ENCODE results near the gene APOA5. TPM values are rescaled to one million over a fixed set of nuclear protein-coding genes. Genes with fewer than 3 reads are reported as not detected.

APOA5 gene
- polyA plus RNA-seq, 3 donors: not detected

- intact Hi-C loops (cut with micrococcal nuclease): no loop called here
- 82% methylated on average over 4 of the region's 5 CpGs for WGBS (ENCODE audit: insufficient coverage)
- H3K36me3 ChIP-seq (replicated peaks in 1 of 2; ENCODE audit: control insufficient read depth in 1 of 2, insufficient read depth in 2 of 2, low read length in 2 of 2): no peaks in the 10 kb centered on the region
- no peak overlapping the region for H3K4me3 ChIP-seq (replicated peaks in 1 of 3; ENCODE audit: low read depth in 2 of 3, low read length in 3 of 3)
- H3K27ac ChIP-seq (ENCODE audit: low read depth in 1 of 2, low read length in 2 of 2): no peak overlapping the region
- no peak overlapping the region for H3K27ac Mint-ChIP-seq
- no peaks in the 10 kb centered on the region for H3K27me3 ChIP-seq (ENCODE audit: control insufficient read depth in 2 of 2, insufficient read depth in 2 of 2, low read length in 2 of 2)
- H3K4me2 ChIP-seq (replicated peaks; ENCODE audit: extremely low read depth, low read length, poor library complexity, severe bottlenecking): no peak overlapping the region
- no peak for TF ChIP-seq CTCF (IDR thresholded peaks at IDR 0.05)
- H3K4me1 Mint-ChIP-seq: peaks cover 13% of the 10 kb centered on the region
- no peak for DNase-seq
- no peaks in the 10 kb centered on the region for H3K4me1 ChIP-seq (ENCODE audit: control insufficient read depth in 1 of 2, insufficient read depth in 2 of 2, low read length in 2 of 2)
- H3K27me3 Mint-ChIP-seq (ENCODE audit: low read depth in 3 of 3): peaks cover 0 to 6% (median 0%) of the 10 kb centered on the region in 3 donors
- H3K9me3 ChIP-seq (replicated peaks in 1 of 2; ENCODE audit: control insufficient read depth in 1 of 2, insufficient read depth in 1 of 2, low read length in 2 of 2): no peaks in the 10 kb centered on the region
- peaks cover 0 to 4% (median 0%) of the 10 kb centered on the region in 7 donors for H3K9me3 Mint-ChIP-seq
- peak overlapping the region; percentile 30 for H2AFZ ChIP-seq (ENCODE audit: insufficient read depth, low read depth, low read length, poor library complexity, severe bottlenecking)
- no peaks in the 10 kb centered on the region for H3K36me3 Mint-ChIP-seq
- H3K4me3 Mint-ChIP-seq: no peak overlapping the region
- H3K9ac ChIP-seq (ENCODE audit: insufficient read depth, low read length, poor library complexity, severe bottlenecking): no peak overlapping the region
- H3K79me2 ChIP-seq (ENCODE audit: insufficient read depth, low read length): no peaks in the 10 kb centered on the region
- no peaks in the 10 kb centered on the region for H4K20me1 ChIP-seq (ENCODE audit: insufficient read depth, low read length)
Measured at GRCh38 chr11:116813781-116814471, 22.2 kb upstream of the APOA5 start.

- no peaks in the 10 kb centered on the region for H3K4me1 ChIP-seq (ENCODE audit: control insufficient read depth in 1 of 2, insufficient read depth in 2 of 2, low read length in 2 of 2)
- H3K4me1 Mint-ChIP-seq: peaks cover 13% of the 10 kb centered on the region
- no peaks in the 10 kb centered on the region for H3K27me3 ChIP-seq (ENCODE audit: control insufficient read depth in 2 of 2, insufficient read depth in 2 of 2, low read length in 2 of 2)
- no peak overlapping the region for H3K4me2 ChIP-seq (replicated peaks; ENCODE audit: extremely low read depth, low read length, poor library complexity, severe bottlenecking)
- H3K36me3 ChIP-seq (replicated peaks in 1 of 2; ENCODE audit: control insufficient read depth in 1 of 2, insufficient read depth in 2 of 2, low read length in 2 of 2): no peaks in the 10 kb centered on the region
- H3K4me3 ChIP-seq (replicated peaks in 1 of 3; ENCODE audit: low read depth in 2 of 3, low read length in 3 of 3): no peak overlapping the region
- H3K79me2 ChIP-seq (ENCODE audit: insufficient read depth, low read length): no peaks in the 10 kb centered on the region
- H2AFZ ChIP-seq (ENCODE audit: insufficient read depth, low read depth, low read length, poor library complexity, severe bottlenecking): no peak overlapping the region
- WGBS (ENCODE audit: insufficient coverage): 100% methylated on average over 1 of the region's 1 CpG
- intact Hi-C loops (cut with micrococcal nuclease): no loop called here
- peaks cover 0 to 4% (median 0%) of the 10 kb centered on the region in 7 donors for H3K9me3 Mint-ChIP-seq
- H3K27ac ChIP-seq (ENCODE audit: low read depth in 1 of 2, low read length in 2 of 2): no peak overlapping the region
- DNase-seq: no peak
- H3K27ac Mint-ChIP-seq: no peak overlapping the region
- no peaks in the 10 kb centered on the region for H3K9me3 ChIP-seq (replicated peaks in 1 of 2; ENCODE audit: control insufficient read depth in 1 of 2, insufficient read depth in 1 of 2, low read length in 2 of 2)
- H3K4me3 Mint-ChIP-seq: no peak overlapping the region
- no peak for TF ChIP-seq CTCF (IDR thresholded peaks at IDR 0.05)
- no peaks in the 10 kb centered on the region for H4K20me1 ChIP-seq (ENCODE audit: insufficient read depth, low read length)
- H3K9ac ChIP-seq (ENCODE audit: insufficient read depth, low read length, poor library complexity, severe bottlenecking): no peak overlapping the region
- H3K27me3 Mint-ChIP-seq (ENCODE audit: low read depth in 3 of 3): peaks cover 0 to 6% (median 2%) of the 10 kb centered on the region in 3 donors
- no peaks in the 10 kb centered on the region for H3K36me3 Mint-ChIP-seq
Measured at GRCh38 chr11:116813170-116813569, 21.5 kb upstream of the APOA5 start.
